IgD-negative memory B cell (primary cell): Measurements from ENCODE around the gene HSF2BP. TPM values are rescaled to one million over a fixed set of nuclear protein-coding genes. Genes with fewer than 3 reads are reported as not detected.
"Not testable (repeated sequence)": the region's sequence is repeated elsewhere in the genome, so short reads cannot be mapped to it uniquely, and the experiment has no call there.

Source experiments
- H3K27ac Mint-ChIP-seq, 3 donors: one replicate each; pipeline ENCODE4 v1.8.0; 2020 to 2022; ENCODE audit warnings: mild to moderate bottlenecking in 3 of 3, mixed read lengths in 3 of 3, moderate library complexity in 1 of 3
- H3K27me3 Mint-ChIP-seq: one replicate; pipeline ENCODE4 v1.8.0; 2021; ENCODE audit warnings: mixed read lengths
- H3K36me3 Mint-ChIP-seq: one replicate; pipeline ENCODE4 v1.8.0; 2020; ENCODE audit warnings: mild to moderate bottlenecking, mixed read lengths
- H3K4me1 Mint-ChIP-seq, 3 donors: one replicate each; pipeline ENCODE4 v1.8.0; 2020 to 2022; ENCODE audit warnings: mixed read lengths in 3 of 3, mild to moderate bottlenecking in 1 of 3
- H3K4me3 Mint-ChIP-seq, 4 donors: one replicate each; pipeline ENCODE4 v1.8.0; 2020 to 2022; ENCODE audit warnings: mild to moderate bottlenecking in 4 of 4, mixed read lengths in 4 of 4, moderate library complexity in 3 of 4
- H3K9me3 Mint-ChIP-seq, 3 donors: one replicate each; pipeline ENCODE4 v1.8.0; 2020 to 2021; ENCODE audit warnings: mixed read lengths in 3 of 3, mild to moderate bottlenecking in 1 of 3
- polyA plus RNA-seq: library from polyadenylated mRNA; unstranded; fragments of 300-500 nt; fragmentation: Illumina TruSeq; gene quantifications from one replicate; pipeline ENCODE4 v1.2.3, GENCODE V29; 2021

The HSF2BP gene
- polyA plus RNA-seq, 1 donor from 2014 or later, result 0.11 TPM

- Mint-ChIP-seq H3K27ac (peak overlapping the region in 1 of 3 donors; percentile 26), H3K4me3 (no peak overlapping the region), H3K27me3 (no peaks in the 10 kb centered on the region)
Measured at GRCh38 chr21:43669828-43670605, 10.7 kb upstream of the HSF2BP start.

GRCh38 chr21:43667191-43667904 is 8.1 kb upstream of the HSF2BP start:
- Mint-ChIP-seq H3K27me3 (no peaks in the 10 kb centered on the region), H3K36me3 (peaks cover 8% of the 10 kb centered on the region), H3K27ac (no peak overlapping the region), H3K9me3 (peaks cover 0 to 2% (median 0%) of the 10 kb centered on the region in 3 donors), H3K4me1 (peaks cover 12 to 18% (median 15%) of the 10 kb centered on the region in 3 donors), H3K4me3 (no peak overlapping the region)

More at GRCh38 chr21:43669828-43670605, 10.7 kb upstream of the HSF2BP start:
- H3K9me3 Mint-ChIP-seq, result peaks cover 0 to 2% (median 0%) of the 10 kb centered on the region in 3 donors
- peaks cover 5 to 11% (median 6%) of the 10 kb centered on the region in 3 donors for H3K4me1 Mint-ChIP-seq
- peaks cover 8% of the 10 kb centered on the region for H3K36me3 Mint-ChIP-seq

GRCh38 chr21:43665879-43666278 is 6.6 kb upstream of the HSF2BP start:
- H3K27me3 Mint-ChIP-seq, result no peaks in the 10 kb centered on the region
- peaks cover 15 to 31% (median 25%) of the 10 kb centered on the region in 3 donors for H3K4me1 Mint-ChIP-seq
- H3K9me3 Mint-ChIP-seq, result peaks cover 0 to 2% (median 0%) of the 10 kb centered on the region in 3 donors
- H3K4me3 Mint-ChIP-seq, result no peak overlapping the region
- no peak overlapping the region for H3K27ac Mint-ChIP-seq
- H3K36me3 Mint-ChIP-seq, result peaks cover 8% of the 10 kb centered on the region

- Mint-ChIP-seq H3K9me3 (peaks cover 0 to 2% (median 0%) of the 10 kb centered on the region in 3 donors), H3K4me3 (no peak overlapping the region), H3K27ac (no peak overlapping the region), H3K27me3 (no peaks in the 10 kb centered on the region), H3K4me1 (peaks cover 25 to 38% (median 36%) of the 10 kb centered on the region in 3 donors), H3K36me3 (peaks cover 8% of the 10 kb centered on the region)
Measured at GRCh38 chr21:43664358-43664757, 5.1 kb upstream of the HSF2BP start.

GRCh38 chr21:43663033-43663432 is 3.7 kb upstream of the HSF2BP start:
- no peak overlapping the region for H3K27ac Mint-ChIP-seq
- peaks cover 8% of the 10 kb centered on the region for H3K36me3 Mint-ChIP-seq
- H3K9me3 Mint-ChIP-seq, result peaks cover 0 to 2% (median 0%) of the 10 kb centered on the region in 3 donors
- no peak overlapping the region for H3K4me3 Mint-ChIP-seq
- H3K27me3 Mint-ChIP-seq, result no peaks in the 10 kb centered on the region
- H3K4me1 Mint-ChIP-seq, result peaks cover 25 to 40% (median 36%) of the 10 kb centered on the region in 3 donors

GRCh38 chr21:43662286-43662685 is 3.0 kb upstream of the HSF2BP start:
- Mint-ChIP-seq H3K27me3 (no peaks in the 10 kb centered on the region), H3K36me3 (peaks cover 8% of the 10 kb centered on the region), H3K4me1 (peaks cover 23 to 38% (median 36%) of the 10 kb centered on the region in 3 donors), H3K4me3 (peak overlapping the region in 1 of 4 donors; percentile 83), H3K27ac (no peak overlapping the region), H3K9me3 (peaks cover 0 to 2% (median 0%) of the 10 kb centered on the region in 3 donors)

GRCh38 chr21:43658769-43659135 is 536 bp downstream of the HSF2BP start:
- H3K27ac Mint-ChIP-seq, result peak overlapping the region; percentile 53 to 92 (median 87)
- peaks cover 19 to 30% (median 24%) of the 10 kb centered on the region in 3 donors for H3K4me1 Mint-ChIP-seq
- no peaks in the 10 kb centered on the region for H3K27me3 Mint-ChIP-seq
- peak overlapping the region in 3 of 4 donors; percentile 77 to 86 (median 83) for H3K4me3 Mint-ChIP-seq
- no peaks in the 10 kb centered on the region for H3K9me3 Mint-ChIP-seq
- no peaks in the 10 kb centered on the region for H3K36me3 Mint-ChIP-seq

GRCh38 chr21:43658088-43658741 is 1.1 kb downstream of the HSF2BP start:
- Mint-ChIP-seq H3K36me3 (no peaks in the 10 kb centered on the region), H3K4me3 (peak overlapping the region in 3 of 4 donors; percentile 28 to 77 (median 60)), H3K9me3 (no peaks in the 10 kb centered on the region), H3K4me1 (peaks cover 19 to 30% (median 24%) of the 10 kb centered on the region in 3 donors), H3K27ac (no peak overlapping the region), H3K27me3 (no peaks in the 10 kb centered on the region)

- Mint-ChIP-seq H3K36me3 (no peaks in the 10 kb centered on the region), H3K4me1 (peaks cover 12 to 27% (median 21%) of the 10 kb centered on the region in 3 donors), H3K27ac (peak overlapping the region in 2 of 3 donors; percentile 76 to 80)
Measured at GRCh38 chr21:43657355-43658087, 1.8 kb downstream of the HSF2BP start.

GRCh38 chr21:43654806-43655489 is 4.3 kb downstream of the HSF2BP start:
- H3K36me3 Mint-ChIP-seq, result no peaks in the 10 kb centered on the region
- H3K9me3 Mint-ChIP-seq, result no peaks in the 10 kb centered on the region
- H3K27me3 Mint-ChIP-seq, result no peaks in the 10 kb centered on the region
- peaks cover 2 to 5% (median 2%) of the 10 kb centered on the region in 3 donors for H3K4me1 Mint-ChIP-seq
- peak overlapping the region in 1 of 3 donors; percentile 52 for H3K27ac Mint-ChIP-seq
- peak overlapping the region in 2 of 4 donors; percentile 48 to 67 for H3K4me3 Mint-ChIP-seq

More at GRCh38 chr21:43657355-43658087, 1.8 kb downstream of the HSF2BP start:
- peak overlapping the region in 2 of 4 donors; percentile 35 to 73 for H3K4me3 Mint-ChIP-seq
- H3K9me3 Mint-ChIP-seq, result no peaks in the 10 kb centered on the region
- H3K27me3 Mint-ChIP-seq, result no peaks in the 10 kb centered on the region

- peak overlapping the region in 1 of 4 donors; percentile 25 for H3K4me3 Mint-ChIP-seq
- no peak overlapping the region for H3K27ac Mint-ChIP-seq
Measured at GRCh38 chr21:43653626-43654025, 5.7 kb downstream of the HSF2BP start.

GRCh38 chr21:43652616-43653015 is 6.7 kb downstream of the HSF2BP start:
- no peaks in the 10 kb centered on the region for H3K9me3 Mint-ChIP-seq
- no peaks in the 10 kb centered on the region for H3K36me3 Mint-ChIP-seq
- H3K4me1 Mint-ChIP-seq, result no peaks in the 10 kb centered on the region
- H3K4me3 Mint-ChIP-seq, result no peak overlapping the region
- H3K27ac Mint-ChIP-seq, result no peak overlapping the region
- H3K27me3 Mint-ChIP-seq, result peaks cover 4% of the 10 kb centered on the region

More at GRCh38 chr21:43653626-43654025, 5.7 kb downstream of the HSF2BP start:
- no peaks in the 10 kb centered on the region for H3K36me3 Mint-ChIP-seq
- no peaks in the 10 kb centered on the region for H3K4me1 Mint-ChIP-seq
- no peaks in the 10 kb centered on the region for H3K9me3 Mint-ChIP-seq
- no peaks in the 10 kb centered on the region for H3K27me3 Mint-ChIP-seq

- not testable (repeated sequence) for H3K4me1 Mint-ChIP-seq, H3K4me3 Mint-ChIP-seq, H3K27me3 Mint-ChIP-seq, H3K36me3 Mint-ChIP-seq, H3K27ac Mint-ChIP-seq, H3K9me3 Mint-ChIP-seq
Measured at GRCh38 chr21:43651926-43652325, 7.4 kb downstream of the HSF2BP start.

- H3K27ac Mint-ChIP-seq, result no peak overlapping the region
- peaks cover 9 to 15% (median 15%) of the 10 kb centered on the region in 3 donors for H3K4me1 Mint-ChIP-seq
- H3K36me3 Mint-ChIP-seq, result no peaks in the 10 kb centered on the region
- no peaks in the 10 kb centered on the region for H3K9me3 Mint-ChIP-seq
- H3K27me3 Mint-ChIP-seq, result peaks cover 6% of the 10 kb centered on the region
- H3K4me3 Mint-ChIP-seq, result peak overlapping the region in 2 of 4 donors; percentile 3 to 51
Measured at GRCh38 chr21:43648171-43648570, 11.1 kb downstream of the HSF2BP start.
